ENCODE results near the gene CST9. TPM values are rescaled to one million over a fixed set of nuclear protein-coding genes. Genes with fewer than 3 reads are reported as not detected.

CST9 gene
- total and polyA plus RNA-seq, 2 experiments from 2014 or later: not detected

- H3K27me3 ChIP-seq: no peaks in the 10 kb centered on the region
- WGBS (ENCODE audit: low lambda C conversion rate, missing lambda C conversion rate): 76% methylated on average over 18 of the region's 18 CpGs
- no peaks in the 10 kb centered on the region for H3K9me3 ChIP-seq (ENCODE audit: low read depth)
- H3K79me2 ChIP-seq: no peaks in the 10 kb centered on the region
- H2AFZ ChIP-seq: no peak overlapping the region
- no peaks in the 10 kb centered on the region for H3K36me3 ChIP-seq (replicated peaks; ENCODE audit: insufficient read depth, low read depth)
- H3K4me3 ChIP-seq: no peak overlapping the region
- no peaks in the 10 kb centered on the region for H4K20me1 ChIP-seq (ENCODE audit: insufficient read depth, poor library complexity, severe bottlenecking)
- H3K4me2 ChIP-seq: no peak overlapping the region
- DNase-seq (ENCODE audit: low spot score): no peak
- H3K27ac ChIP-seq: no peak overlapping the region
- TF ChIP-seq EZH2 (IDR thresholded peaks at IDR 0.05; ENCODE audit: borderline replicate concordance) (no peak), CTCF (IDR thresholded peaks at IDR 0.05; ENCODE audit: poor library complexity) (no peak)
- no peaks in the 10 kb centered on the region for H3K9me2 ChIP-seq (replicated peaks; ENCODE audit: insufficient read depth)
- no peaks in the 10 kb centered on the region for H3K4me1 ChIP-seq (ENCODE audit: insufficient read depth)
Observed at GRCh38 chr20:23608251-23608846, 2.6 kb upstream of the CST9 start.

GRCh38 chr20:23607497-23608245 is 2.0 kb upstream of the CST9 start:
- 94% methylated on average over 14 of the region's 14 CpGs for WGBS (ENCODE audit: low lambda C conversion rate, missing lambda C conversion rate)
- H3K4me2 ChIP-seq: no peak overlapping the region
- H3K27ac ChIP-seq: no peak overlapping the region
- no peak for DNase-seq (ENCODE audit: low spot score)
- H3K9me3 ChIP-seq (ENCODE audit: low read depth): no peaks in the 10 kb centered on the region
- no peak overlapping the region for H3K4me3 ChIP-seq
- H2AFZ ChIP-seq: no peak overlapping the region
- no peaks in the 10 kb centered on the region for H3K27me3 ChIP-seq
- H4K20me1 ChIP-seq (ENCODE audit: insufficient read depth, poor library complexity, severe bottlenecking): no peaks in the 10 kb centered on the region
- H3K79me2 ChIP-seq: no peaks in the 10 kb centered on the region
- H3K4me1 ChIP-seq (ENCODE audit: insufficient read depth): no peaks in the 10 kb centered on the region
- TF ChIP-seq EZH2 (IDR thresholded peaks at IDR 0.05; ENCODE audit: borderline replicate concordance): no peak
- TF ChIP-seq EZH2phosphoT487 (IDR thresholded peaks at IDR 0.05; ENCODE audit: low read depth, severe bottlenecking, unreplicated experiment): no peak
- no peak for TF ChIP-seq CTCF (IDR thresholded peaks at IDR 0.05; ENCODE audit: poor library complexity)
- no peaks in the 10 kb centered on the region for H3K36me3 ChIP-seq (replicated peaks; ENCODE audit: insufficient read depth, low read depth)
- no peaks in the 10 kb centered on the region for H3K9me2 ChIP-seq (replicated peaks; ENCODE audit: insufficient read depth)

GRCh38 chr20:23606652-23607049 is 934 bp upstream of the CST9 start:
- WGBS (ENCODE audit: low lambda C conversion rate, missing lambda C conversion rate): 12% methylated on average over 9 of the region's 9 CpGs
- H3K36me3 ChIP-seq (replicated peaks; ENCODE audit: insufficient read depth, low read depth): no peaks in the 10 kb centered on the region
- no peaks in the 10 kb centered on the region for H4K20me1 ChIP-seq (ENCODE audit: insufficient read depth, poor library complexity, severe bottlenecking)
- H3K4me2 ChIP-seq: no peak overlapping the region
- peak; percentile 90 for DNase-seq (ENCODE audit: low spot score)
- H3K79me2 ChIP-seq: no peaks in the 10 kb centered on the region
- no peaks in the 10 kb centered on the region for H3K9me3 ChIP-seq (ENCODE audit: low read depth)
- no peaks in the 10 kb centered on the region for H3K27me3 ChIP-seq
- no peak overlapping the region for H3K4me3 ChIP-seq
- no peaks in the 10 kb centered on the region for H3K9me2 ChIP-seq (replicated peaks; ENCODE audit: insufficient read depth)
- H2AFZ ChIP-seq: no peak overlapping the region
- no peak overlapping the region for H3K27ac ChIP-seq
- H3K4me1 ChIP-seq (ENCODE audit: insufficient read depth): no peaks in the 10 kb centered on the region
- TF ChIP-seq CTCF (IDR thresholded peaks at IDR 0.05; ENCODE audit: poor library complexity) (peak; percentile 93), EZH2phosphoT487 (IDR thresholded peaks at IDR 0.05; ENCODE audit: low read depth, severe bottlenecking, unreplicated experiment) (no peak)

All from hepatocyte (in vitro differentiated cells).